Esophagus squamous epithelium (tissue), 4 donors: ENCODE data around the gene KAZN.

Experiments
- CTCF ChIP-seq, 6 experiments: fragments of 450-650 bp in 4 of 6; fragments of 200-600 bp in 2 of 6; sonication (generic) in 2 of 6; IDR thresholded peaks; one replicate each; pipeline ENCODE4 v1.5.1; 2016 to 2019; ENCODE audit warnings: antibody characterized with exemption in 6 of 6, mild to moderate bottlenecking in 4 of 6, moderate library complexity in 4 of 6
- POLR2A ChIP-seq, 4 donors: fragments of 450-650 bp; IDR thresholded peaks; one replicate each; pipeline ENCODE4 v1.6.1; 2017; ENCODE audit warnings: antibody characterized with exemption in 4 of 4, mild to moderate bottlenecking in 4 of 4, moderate library complexity in 3 of 4

GRCh38 chr1:15104768-15105167 lies 506.3 kb downstream of the KAZN start:
- TF ChIP-seq CTCF (IDR thresholded peaks at IDR 0.05) (no peak), POLR2A (IDR thresholded peaks at IDR 0.05) (no peak)
